GM13977 (cell line): ENCODE measurements around the gene NELFA.

ENCODE experiments used
- DNase-seq: peaks from one replicate; pipeline ENCODE4 v3.0.0; 2012; ENCODE audit warnings: low spot score
- CTCF ChIP-seq: IDR thresholded peaks from 2 replicates; pipeline ENCODE4 v1.5.1; 2012; ENCODE audit warnings: mild to moderate bottlenecking, control low read depth; ENCODE audit not compliant: insufficient read depth; ENCODE audit errors: extremely low read depth, missing control alignments
- in situ Hi-C: fragments of 300-500 bp; cut with MboI; formaldehyde crosslinking; loops from one replicate; pipeline ENCODE4 v1.12.0; 2022; ENCODE audit warnings: low sequenced_read_pairs, low pct_unique_long_range_greater_than_20kb, mixed read lengths, inconsistent platforms; ENCODE audit not compliant: unreplicated experiment

NELFA gene

GRCh38 chr4:1958276-1959103, 50.3 kb downstream of the NELFA start:
- in situ Hi-C loops, result no loop called here

GRCh38 chr4:1956631-1957030, 52.1 kb downstream of the NELFA start:
- in situ Hi-C loops, result no loop called here
- TF ChIP-seq CTCF, result no peak

More at GRCh38 chr4:1958276-1959103, 50.3 kb downstream of the NELFA start:
- no peak for DNase-seq
- no peak for TF ChIP-seq CTCF

GRCh38 chr4:1953335-1953734, 55.4 kb downstream of the NELFA start:
- no peak for TF ChIP-seq CTCF
- no peak for DNase-seq
- in situ Hi-C loops, result no loop called here

More at GRCh38 chr4:1956631-1957030, 52.1 kb downstream of the NELFA start:
- no peak for DNase-seq

- no peak for DNase-seq
- in situ Hi-C loops, result no loop called here
- TF ChIP-seq CTCF, result no peak
Measured at GRCh38 chr4:1952719-1953118, 56.1 kb downstream of the NELFA start.

GRCh38 chr4:1952058-1952700, 56.6 kb downstream of the NELFA start:
- TF ChIP-seq CTCF, result no peak
- DNase-seq, result no peak
- in situ Hi-C loops, result no loop called here

- DNase-seq, result no peak
- in situ Hi-C loops, result no loop called here
- no peak for TF ChIP-seq CTCF
Measured at GRCh38 chr4:1950369-1950768, 58.4 kb downstream of the NELFA start.
